ENCODE measurements around the gene DYNLT2.
A peak's percentile ranks its signal among the peaks of the same experiment; 100 is the strongest.

DYNLT2 gene

DNA sequence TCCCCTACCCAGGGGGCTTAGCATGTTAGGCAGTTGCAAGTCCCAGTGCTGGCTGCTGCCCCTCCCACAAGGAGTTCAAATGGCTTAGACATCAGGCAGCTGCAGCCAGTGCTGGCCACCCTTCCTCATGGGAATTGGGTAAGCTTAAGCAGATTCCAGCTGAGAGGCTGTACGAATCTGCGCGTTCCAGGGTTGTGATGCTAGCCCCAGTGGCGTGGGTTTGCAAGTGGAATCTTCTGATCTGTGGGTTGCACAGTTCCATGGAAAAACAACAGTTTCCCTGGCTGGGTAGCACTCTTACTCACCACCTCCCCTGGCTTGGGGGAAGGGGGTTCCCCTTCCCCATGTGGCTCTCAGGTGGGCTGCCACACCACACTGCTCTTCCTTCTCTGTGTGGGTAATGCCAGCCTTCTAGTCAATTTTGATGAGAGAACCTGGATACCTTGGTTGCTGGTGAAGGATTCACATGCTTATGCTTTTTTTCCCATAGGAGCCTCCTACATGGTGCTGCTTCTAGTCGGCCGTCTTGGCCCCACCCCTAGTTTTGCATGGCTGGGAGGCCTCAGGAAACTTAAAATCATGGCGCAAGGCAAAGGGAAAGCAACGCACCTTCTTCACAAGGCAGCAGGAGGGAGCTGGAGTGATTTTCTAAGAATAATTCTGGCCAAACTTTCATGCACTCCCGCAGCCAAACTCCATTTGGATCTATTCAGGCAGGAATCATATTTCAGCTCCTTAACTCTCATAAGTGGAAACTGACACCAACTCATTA is 13.0 kb downstream of the DYNLT2 start:
- Histone ChIP-seq H3K23ac (ENCODE audit: low read depth, low read length, poor library complexity) (no peak overlapping the region), H3K9ac (ENCODE audit: low read depth, low read length, poor library complexity) (no peak overlapping the region), H3K18ac (ENCODE audit: low read length) (peak overlapping the region; percentile 57), H4K91ac (ENCODE audit: low read depth, low read length, poor library complexity) (no peak overlapping the region), H2BK5ac (ENCODE audit: low read length) (no peak overlapping the region), H3K14ac (ENCODE audit: low read length) (no peak overlapping the region), H3K4me3 (ENCODE audit: low read length in 2 of 2) (no peak overlapping the region), H3K4ac (ENCODE audit: low read length) (no peak overlapping the region), H2BK120ac (ENCODE audit: low read depth, low read length) (no peak overlapping the region), H3K27ac (replicated peaks; ENCODE audit: low read length) (no peak overlapping the region), H2BK15ac (ENCODE audit: low read length) (no peak overlapping the region), H2AFZ (ENCODE audit: low read length) (no peak overlapping the region), H3K27me3 (ENCODE audit: control insufficient read depth in 3 of 3, insufficient read depth in 3 of 3, low read depth in 1 of 3, low read length in 3 of 3) (no peaks in the 10 kb centered on the region), H2AK5ac (ENCODE audit: low read depth, low read length) (peak overlapping the region; percentile 26), H3K36me3 (replicated peaks in 1 of 2; ENCODE audit: control insufficient read depth in 2 of 2, insufficient read depth in 2 of 2, low read length in 2 of 2) (no peaks in the 10 kb centered on the region), H3K4me2 (ENCODE audit: insufficient read depth, low read length, poor library complexity, severe bottlenecking) (no peak overlapping the region), H4K8ac (ENCODE audit: low read depth, low read length) (no peak overlapping the region), H3K4me1 (ENCODE audit: control insufficient read depth in 2 of 2, insufficient read depth in 1 of 2, low read depth in 1 of 2, low read length in 2 of 2) (no peaks in the 10 kb centered on the region), H3K9me3 (replicated peaks in 1 of 2; ENCODE audit: control insufficient read depth in 2 of 2, insufficient read depth in 1 of 2, low read depth in 1 of 2, low read length in 2 of 2) (no peaks in the 10 kb centered on the region), H3K79me1 (ENCODE audit: low read depth, low read length) (no peaks in the 10 kb centered on the region), H2BK12ac (ENCODE audit: low read length) (no peak overlapping the region)
- no CpG with 5 or more reads among the region's 9 CpGs for WGBS, 2 donors (ENCODE audit: extremely low coverage in 2 of 2, insufficient read length in 2 of 2, insufficient replicate concordance in 1 of 2)
- DNase-seq (ENCODE audit: low spot score) = no peak

DNA sequence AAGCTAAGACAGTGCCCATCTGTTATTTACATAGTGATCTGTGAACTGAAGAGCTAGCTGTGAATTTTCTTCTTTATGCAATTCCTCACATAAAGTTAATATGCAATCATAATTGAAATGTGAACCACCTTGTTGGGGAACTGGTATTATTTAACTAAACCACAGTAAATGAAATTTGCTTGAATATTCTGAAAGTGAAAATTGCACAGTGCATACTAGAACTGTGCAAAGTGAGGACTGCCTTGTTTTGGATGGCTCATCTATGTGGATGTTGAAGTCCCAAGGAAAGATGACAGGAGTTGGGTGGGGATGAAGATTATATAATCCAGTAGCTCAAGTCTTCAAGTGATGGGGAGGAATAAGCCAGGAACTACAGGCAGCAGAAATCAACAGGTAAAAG is 21.4 kb downstream of the DYNLT2 start:
- no peak overlapping the region for H2AFZ ChIP-seq (ENCODE audit: low read length)
- no peak overlapping the region for H2BK12ac ChIP-seq (ENCODE audit: low read length)
- no peak overlapping the region for H2BK5ac ChIP-seq (ENCODE audit: low read length)
- H3K79me1 ChIP-seq (ENCODE audit: low read depth, low read length) = no peaks in the 10 kb centered on the region
- no peak overlapping the region for H3K4me3 ChIP-seq (ENCODE audit: low read length in 2 of 2)
- no peak overlapping the region for H4K91ac ChIP-seq (ENCODE audit: low read depth, low read length, poor library complexity)
- no peak for DNase-seq (ENCODE audit: low spot score)
- no peak overlapping the region for H2BK15ac ChIP-seq (ENCODE audit: low read length)
- no peak overlapping the region for H3K4me2 ChIP-seq (ENCODE audit: insufficient read depth, low read length, poor library complexity, severe bottlenecking)
- H3K4me1 ChIP-seq (ENCODE audit: control insufficient read depth in 2 of 2, insufficient read depth in 1 of 2, low read depth in 1 of 2, low read length in 2 of 2) = peaks cover 3 to 9% of the 10 kb centered on the region in 2 donors
- peaks cover 0 to 2% (median 0%) of the 10 kb centered on the region in 3 experiments for H3K27me3 ChIP-seq (ENCODE audit: control insufficient read depth in 3 of 3, insufficient read depth in 3 of 3, low read depth in 1 of 3, low read length in 3 of 3)
- no peak overlapping the region for H3K27ac ChIP-seq (replicated peaks; ENCODE audit: low read length)
- H2AK5ac ChIP-seq (ENCODE audit: low read depth, low read length) = no peak overlapping the region
- no peak overlapping the region for H3K23ac ChIP-seq (ENCODE audit: low read depth, low read length, poor library complexity)
- H3K4ac ChIP-seq (ENCODE audit: low read length) = no peak overlapping the region
- H3K9ac ChIP-seq (ENCODE audit: low read depth, low read length, poor library complexity) = no peak overlapping the region
- no peak overlapping the region for H2BK120ac ChIP-seq (ENCODE audit: low read depth, low read length)
- H3K14ac ChIP-seq (ENCODE audit: low read length) = no peak overlapping the region
- no peaks in the 10 kb centered on the region for H3K9me3 ChIP-seq (replicated peaks in 1 of 2; ENCODE audit: control insufficient read depth in 2 of 2, insufficient read depth in 1 of 2, low read depth in 1 of 2, low read length in 2 of 2)
- H4K8ac ChIP-seq (ENCODE audit: low read depth, low read length) = no peak overlapping the region
- no peak overlapping the region for H3K18ac ChIP-seq (ENCODE audit: low read length)
- peaks cover 0 to 11% of the 10 kb centered on the region in 2 donors for H3K36me3 ChIP-seq (replicated peaks in 1 of 2; ENCODE audit: control insufficient read depth in 2 of 2, insufficient read depth in 2 of 2, low read length in 2 of 2)

DNA sequence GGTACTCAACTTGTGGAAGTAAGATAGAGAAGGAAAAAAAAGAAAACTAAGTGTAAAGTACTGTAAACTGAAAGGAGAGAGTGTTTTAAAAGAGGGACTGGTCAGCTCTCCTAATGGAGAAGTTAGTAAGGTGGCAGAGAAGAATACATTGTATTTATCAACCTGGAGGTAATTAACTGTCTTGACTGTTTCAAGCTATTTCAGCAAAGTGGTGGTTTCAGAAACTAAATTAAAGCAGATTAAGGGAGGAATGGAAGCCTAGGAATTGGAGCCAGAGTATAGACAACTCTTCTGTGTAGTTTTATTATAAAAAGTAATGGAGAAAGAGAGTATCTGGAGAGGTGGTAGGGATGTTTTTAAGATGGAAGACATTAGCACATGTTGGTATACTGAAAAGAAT is 24.4 kb downstream of the DYNLT2 start:
- no peak overlapping the region for H2BK120ac ChIP-seq (ENCODE audit: low read depth, low read length)
- H3K36me3 ChIP-seq (replicated peaks in 1 of 2; ENCODE audit: control insufficient read depth in 2 of 2, insufficient read depth in 2 of 2, low read length in 2 of 2) = peaks cover 0 to 11% of the 10 kb centered on the region in 2 donors
- no peak overlapping the region for H4K8ac ChIP-seq (ENCODE audit: low read depth, low read length)
- no peak overlapping the region for H3K18ac ChIP-seq (ENCODE audit: low read length)
- no peak overlapping the region for H3K14ac ChIP-seq (ENCODE audit: low read length)
- peaks cover 4% of the 10 kb centered on the region for H3K79me1 ChIP-seq (ENCODE audit: low read depth, low read length)
- no peak for DNase-seq (ENCODE audit: low spot score)
- H3K4me1 ChIP-seq (ENCODE audit: control insufficient read depth in 2 of 2, insufficient read depth in 1 of 2, low read depth in 1 of 2, low read length in 2 of 2) = peaks cover 8 to 10% of the 10 kb centered on the region in 2 donors
- no peak overlapping the region for H2AK5ac ChIP-seq (ENCODE audit: low read depth, low read length)
- no peak overlapping the region for H3K4ac ChIP-seq (ENCODE audit: low read length)
- no peak overlapping the region for H2BK15ac ChIP-seq (ENCODE audit: low read length)
- H3K23ac ChIP-seq (ENCODE audit: low read depth, low read length, poor library complexity) = no peak overlapping the region
- H2AFZ ChIP-seq (ENCODE audit: low read length) = no peak overlapping the region
- H3K4me3 ChIP-seq (ENCODE audit: low read length in 2 of 2) = no peak overlapping the region
- no peaks in the 10 kb centered on the region for H3K9me3 ChIP-seq (replicated peaks in 1 of 2; ENCODE audit: control insufficient read depth in 2 of 2, insufficient read depth in 1 of 2, low read depth in 1 of 2, low read length in 2 of 2)
- H3K27ac ChIP-seq (replicated peaks; ENCODE audit: low read length) = no peak overlapping the region
- H3K27me3 ChIP-seq (ENCODE audit: control insufficient read depth in 3 of 3, insufficient read depth in 3 of 3, low read depth in 1 of 3, low read length in 3 of 3) = peaks cover 0 to 4% (median 0%) of the 10 kb centered on the region in 3 experiments
- no peak overlapping the region for H2BK12ac ChIP-seq (ENCODE audit: low read length)
- H4K91ac ChIP-seq (ENCODE audit: low read depth, low read length, poor library complexity) = no peak overlapping the region
- no peak overlapping the region for H2BK5ac ChIP-seq (ENCODE audit: low read length)
- H3K4me2 ChIP-seq (ENCODE audit: insufficient read depth, low read length, poor library complexity, severe bottlenecking) = no peak overlapping the region
- H3K9ac ChIP-seq (ENCODE audit: low read depth, low read length, poor library complexity) = no peak overlapping the region

DNA sequence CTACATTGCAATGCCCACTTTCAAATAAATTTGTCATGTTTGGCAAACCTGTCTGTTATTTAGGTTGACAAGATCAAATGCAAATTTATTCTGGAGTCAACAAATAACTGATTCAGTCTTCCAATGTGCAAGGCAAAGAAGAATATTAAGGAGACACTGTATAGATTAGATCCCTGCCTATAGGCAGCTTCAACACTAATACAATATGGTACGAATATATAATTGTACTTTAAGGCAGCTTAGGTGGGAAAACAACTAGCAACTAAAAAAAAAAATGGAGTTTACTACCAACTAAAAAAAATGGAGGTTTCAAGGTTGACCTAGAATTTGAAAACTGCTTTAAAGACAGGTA is 25.3 kb downstream of the DYNLT2 start:
- Histone ChIP-seq H3K14ac (ENCODE audit: low read length) (no peak overlapping the region), H3K18ac (ENCODE audit: low read length) (no peak overlapping the region), H2BK120ac (ENCODE audit: low read depth, low read length) (no peak overlapping the region), H2AFZ (ENCODE audit: low read length) (no peak overlapping the region), H3K27me3 (ENCODE audit: control insufficient read depth in 3 of 3, insufficient read depth in 3 of 3, low read depth in 1 of 3, low read length in 3 of 3) (peaks cover 0 to 4% (median 0%) of the 10 kb centered on the region in 3 experiments), H3K23ac (ENCODE audit: low read depth, low read length, poor library complexity) (no peak overlapping the region), H3K9me3 (replicated peaks in 1 of 2; ENCODE audit: control insufficient read depth in 2 of 2, insufficient read depth in 1 of 2, low read depth in 1 of 2, low read length in 2 of 2) (no peaks in the 10 kb centered on the region), H2BK12ac (ENCODE audit: low read length) (no peak overlapping the region), H3K4me2 (ENCODE audit: insufficient read depth, low read length, poor library complexity, severe bottlenecking) (no peak overlapping the region), H2BK5ac (ENCODE audit: low read length) (no peak overlapping the region), H2BK15ac (ENCODE audit: low read length) (no peak overlapping the region), H4K8ac (ENCODE audit: low read depth, low read length) (no peak overlapping the region), H3K36me3 (replicated peaks in 1 of 2; ENCODE audit: control insufficient read depth in 2 of 2, insufficient read depth in 2 of 2, low read length in 2 of 2) (peaks cover 0 to 13% of the 10 kb centered on the region in 2 donors), H2AK5ac (ENCODE audit: low read depth, low read length) (no peak overlapping the region), H4K91ac (ENCODE audit: low read depth, low read length, poor library complexity) (no peak overlapping the region), H3K79me1 (ENCODE audit: low read depth, low read length) (peaks cover 4% of the 10 kb centered on the region), H3K4me1 (ENCODE audit: control insufficient read depth in 2 of 2, insufficient read depth in 1 of 2, low read depth in 1 of 2, low read length in 2 of 2) (peaks cover 8 to 16% of the 10 kb centered on the region in 2 donors), H3K4me3 (ENCODE audit: low read length in 2 of 2) (peak overlapping the region in 1 of 2 donors; percentile 94), H3K4ac (ENCODE audit: low read length) (no peak overlapping the region), H3K9ac (ENCODE audit: low read depth, low read length, poor library complexity) (no peak overlapping the region), H3K27ac (replicated peaks; ENCODE audit: low read length) (no peak overlapping the region)
- WGBS, 2 donors (ENCODE audit: extremely low coverage in 2 of 2, insufficient read length in 2 of 2, insufficient replicate concordance in 1 of 2) = no CpG with 5 or more reads among the region's 1 CpG
- no peak for DNase-seq (ENCODE audit: low spot score)

All from neuronal stem cell (in vitro differentiated cells).